T-helper 1 cell (primary cell): ENCODE data around the gene BAIAP3.
"Not testable (repeated sequence)": the region's sequence is repeated elsewhere in the genome, so short reads cannot be mapped to it uniquely, and the experiment has no call there.

ENCODE experiments used
- DNase-seq, 5 donors: peaks; one replicate each; pipeline ENCODE4 v3.0.0-alpha.2; 2012 to 2020
- total RNA-seq, 4 donors: gene quantifications; one replicate each; lab custom pipeline; 2026; lab: John Stamatoyannopoulos, UW

BAIAP3 gene
- 26.6 to 34.1 (median 30.5) reads per million in 4 donors for total RNA-seq

- peak in 4 of 5 donors; percentile 26 to 59 (median 46) for DNase-seq
Observed at GRCh38 chr16:1333149-1333812, at the start of gene BAIAP3. Gene BAIAP3, plus strand, starts transcription at chr16:1333645. Its CDS starts 4,905 bp downstream, at chr16:1338550.

- DNase-seq: no peak
Observed at GRCh38 chr16:1283996-1284616, 49.3 kb upstream of the BAIAP3 start.

GRCh38 chr16:1285669-1286512 is 47.6 kb upstream of the BAIAP3 start:
- no peak for DNase-seq

GRCh38 chr16:1286513-1287094 is 46.8 kb upstream of the BAIAP3 start:
- DNase-seq: no peak

- DNase-seq: no peak
Observed at GRCh38 chr16:1287982-1288670, 45.3 kb upstream of the BAIAP3 start.

GRCh38 chr16:1288813-1289476 is 44.5 kb upstream of the BAIAP3 start:
- no peak for DNase-seq

- DNase-seq: no peak
Observed at GRCh38 chr16:1289477-1289866, 44.0 kb upstream of the BAIAP3 start.

GRCh38 chr16:1290063-1290501 is 43.4 kb upstream of the BAIAP3 start:
- DNase-seq: no peak

GRCh38 chr16:1290860-1291575 is 42.4 kb upstream of the BAIAP3 start:
- no peak for DNase-seq

- no peak for DNase-seq
Observed at GRCh38 chr16:1291576-1291974, 41.9 kb upstream of the BAIAP3 start.

- not testable (repeated sequence) for DNase-seq
Observed at GRCh38 chr16:1292208-1292607, 41.2 kb upstream of the BAIAP3 start.

- not testable (repeated sequence) for DNase-seq
Observed at GRCh38 chr16:1292808-1293207, 40.6 kb upstream of the BAIAP3 start.

GRCh38 chr16:1293921-1294656 is 39.4 kb upstream of the BAIAP3 start:
- DNase-seq: no peak

- no peak for DNase-seq
Observed at GRCh38 chr16:1295465-1295864, 38.0 kb upstream of the BAIAP3 start.

GRCh38 chr16:1296688-1297017 is 36.8 kb upstream of the BAIAP3 start:
- DNase-seq: not testable (repeated sequence)

GRCh38 chr16:1297018-1297696 is 36.3 kb upstream of the BAIAP3 start:
- no peak for DNase-seq

GRCh38 chr16:1298406-1298805 is 35.0 kb upstream of the BAIAP3 start:
- no peak for DNase-seq

GRCh38 chr16:1299012-1299867 is 34.2 kb upstream of the BAIAP3 start:
- no peak for DNase-seq

- DNase-seq: no peak
Observed at GRCh38 chr16:1299868-1300203, 33.6 kb upstream of the BAIAP3 start.
